Inflammatory macrophage treated with lipopolysaccharide for 1 hour (primary cell): ENCODE results near the gene GSC.
"Not testable (repeated sequence)": the region's sequence is repeated elsewhere in the genome, so short reads cannot be mapped to it uniquely, and the experiment has no call there.

Experiments
- DNase-seq, 2 donors: peaks; one replicate each; pipeline ENCODE4 v3.0.0-alpha.2; 2020 to 2022

GSC gene

DNA sequence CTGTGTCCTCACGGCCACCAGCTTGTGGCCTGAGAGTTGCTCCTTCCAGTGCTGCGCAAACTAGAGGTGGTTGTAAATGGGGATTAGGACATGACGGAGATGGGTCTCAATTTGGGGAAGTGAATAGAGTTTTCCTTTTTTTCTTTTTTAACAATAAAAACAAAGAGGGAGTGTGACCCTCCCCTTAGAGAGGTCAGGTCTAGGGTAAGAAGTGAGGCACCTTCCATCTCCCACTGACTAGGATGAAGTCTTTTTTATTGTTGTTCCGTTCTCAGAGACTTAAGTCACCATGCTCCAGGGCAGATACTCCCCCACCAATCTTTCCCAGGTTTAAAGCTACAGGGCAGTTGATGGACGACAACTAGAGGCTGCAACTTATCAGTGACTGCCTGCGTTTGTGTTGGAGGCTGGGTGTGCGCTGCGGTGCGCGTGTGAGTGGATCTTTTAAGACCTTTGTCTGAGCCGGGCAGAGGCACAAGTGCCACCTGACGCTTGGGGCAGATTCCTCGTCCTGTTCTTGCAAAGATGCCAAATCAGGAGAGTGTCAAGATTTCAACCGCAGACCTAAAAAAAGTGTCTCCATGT lies 2.1 kb upstream of the GSC start:
- no peak for DNase-seq

DNA sequence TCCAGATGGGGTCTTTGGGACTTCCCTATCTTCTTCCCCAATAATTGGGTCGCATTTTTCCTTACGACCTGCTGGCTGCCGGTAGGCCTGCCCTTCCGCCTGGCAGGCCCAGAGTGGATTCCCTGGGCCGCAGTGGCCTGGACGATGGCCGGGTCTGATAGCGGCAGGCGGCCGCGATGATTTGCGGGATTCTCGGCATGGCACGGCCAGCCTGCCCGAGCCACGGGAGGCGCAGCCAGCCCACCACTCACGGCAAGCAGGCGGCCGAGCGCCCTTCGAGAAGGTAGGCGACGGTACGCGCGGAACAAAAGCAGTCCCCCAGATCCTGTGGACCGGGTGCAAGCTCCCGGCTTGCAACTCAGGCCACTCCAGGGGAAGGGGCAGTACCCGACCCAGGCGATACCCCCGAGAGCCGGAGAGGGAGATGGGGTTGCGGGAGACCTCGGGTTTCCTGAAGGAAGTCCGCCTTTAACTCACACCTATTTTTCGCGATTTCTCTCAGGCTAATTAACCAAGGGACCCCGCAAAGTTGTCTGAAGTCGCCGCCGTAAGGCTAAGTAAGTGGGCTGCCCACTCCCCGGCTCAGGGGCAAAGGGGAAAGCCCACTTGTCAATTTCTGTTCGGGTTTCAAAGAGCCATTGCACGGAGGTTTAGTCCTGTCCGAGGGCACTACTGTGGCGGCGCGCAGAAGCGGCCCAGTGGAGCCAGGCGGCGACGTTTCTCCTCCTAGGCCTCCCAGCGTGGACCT lies 1.4 kb upstream of the GSC start:
- DNase-seq: no peak

DNA sequence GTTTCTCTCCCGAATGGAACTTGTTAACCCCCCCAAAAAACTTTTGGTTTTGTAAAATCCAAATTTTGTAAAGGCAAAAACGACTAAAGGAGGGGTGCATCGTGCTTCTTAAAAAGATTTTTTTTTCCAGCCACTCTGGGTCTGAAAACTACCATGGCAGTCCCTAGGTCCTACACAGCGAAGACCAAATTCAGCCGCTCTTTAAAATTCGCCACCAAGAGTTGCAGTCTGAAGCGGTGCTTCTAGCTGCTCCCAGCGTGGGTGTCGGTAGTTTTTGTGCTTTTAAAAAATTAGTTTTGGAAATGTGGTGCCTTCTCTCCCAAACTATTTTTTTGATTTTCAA lies 873 bp upstream of the GSC start:
- no peak for DNase-seq

DNA sequence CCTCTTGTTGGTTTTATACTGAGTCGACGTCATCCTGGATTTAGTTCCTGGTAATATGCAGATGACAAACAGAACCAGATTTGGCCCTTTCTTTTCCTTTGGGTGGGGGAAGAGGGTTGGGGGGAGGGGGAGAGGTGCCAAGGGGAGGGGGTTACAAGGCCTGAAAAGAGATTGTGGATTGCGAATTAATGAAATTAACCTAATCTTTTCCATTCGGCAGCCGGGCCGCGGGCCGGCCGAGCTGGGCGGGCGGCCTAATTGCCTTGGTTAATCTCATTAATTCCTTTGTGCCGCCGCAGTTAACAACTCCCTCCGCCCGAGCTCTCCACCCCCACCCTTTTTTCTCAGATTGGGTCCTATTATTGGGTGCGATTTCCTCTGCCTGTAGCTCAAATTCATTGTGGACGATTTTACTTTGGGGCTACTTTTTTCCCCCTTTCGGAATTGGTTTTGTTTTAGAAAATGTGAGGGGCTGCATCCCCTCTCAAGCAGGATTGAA lies 387 bp upstream of the GSC start:
- peak in 1 of 2 donors; percentile 15 for DNase-seq

DNA sequence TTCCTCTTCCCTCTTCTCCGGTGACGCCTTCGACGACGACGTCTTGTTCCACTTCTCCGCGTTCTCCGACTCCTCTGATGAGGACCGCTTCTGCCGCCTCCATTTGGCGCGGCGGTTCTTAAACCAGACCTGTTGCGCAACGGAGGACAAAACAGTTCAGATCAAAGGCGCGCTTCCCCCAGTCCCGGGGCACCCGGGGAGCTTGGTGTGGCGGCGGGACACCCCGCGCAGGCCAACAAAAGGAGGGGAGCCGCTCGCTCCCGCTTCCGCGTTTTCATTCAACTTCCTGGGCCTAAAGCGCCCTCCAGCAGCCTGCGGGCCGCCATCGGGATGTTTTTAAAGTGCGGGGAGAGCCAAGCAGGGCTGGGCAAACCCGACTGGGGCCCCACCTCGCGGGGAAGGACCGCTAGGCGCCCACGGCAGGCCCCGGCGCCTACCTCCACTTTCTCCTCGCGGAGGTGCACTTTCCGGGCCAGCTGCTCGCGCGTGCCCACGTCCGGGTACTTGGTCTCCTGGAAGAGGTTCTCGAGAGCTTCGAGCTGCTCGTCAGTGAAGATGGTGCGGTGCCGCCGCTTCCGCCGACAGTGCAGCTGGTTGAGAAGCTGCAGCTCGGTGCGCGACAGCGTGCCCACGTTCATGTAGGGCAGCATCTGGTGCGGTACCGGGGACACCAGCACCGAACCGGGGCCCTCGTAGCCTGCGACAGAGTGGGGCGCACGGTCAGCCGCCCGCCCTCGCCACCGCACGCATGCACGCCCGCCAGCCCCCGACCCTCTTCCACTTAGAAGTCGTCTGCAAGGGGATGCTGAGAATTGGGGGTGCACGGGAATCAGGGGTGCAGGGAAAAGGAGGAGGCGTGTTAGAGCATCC lies 1.2 kb downstream of the GSC start:
- peak in 1 of 2 donors; percentile 2 for DNase-seq

DNA sequence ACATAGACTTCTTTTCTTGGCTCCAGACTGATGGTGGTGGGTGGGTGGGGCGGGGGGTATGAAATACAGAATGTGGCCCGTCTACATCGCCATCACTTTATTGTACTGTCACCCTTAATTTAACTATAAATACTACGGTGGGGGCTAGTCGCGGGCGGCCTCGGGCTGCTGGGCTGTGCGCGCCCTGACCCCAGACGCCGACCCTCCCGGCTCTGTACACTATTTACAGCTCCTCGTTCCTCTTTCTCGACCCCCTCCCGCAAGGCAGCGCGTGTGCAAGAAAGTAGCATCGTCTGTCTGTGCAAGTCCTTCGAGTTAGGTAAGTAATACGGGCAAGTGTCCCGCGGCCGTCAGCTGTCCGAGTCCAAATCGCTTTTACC lies 1.8 kb downstream of the GSC start:
- DNase-seq: no peak

DNA sequence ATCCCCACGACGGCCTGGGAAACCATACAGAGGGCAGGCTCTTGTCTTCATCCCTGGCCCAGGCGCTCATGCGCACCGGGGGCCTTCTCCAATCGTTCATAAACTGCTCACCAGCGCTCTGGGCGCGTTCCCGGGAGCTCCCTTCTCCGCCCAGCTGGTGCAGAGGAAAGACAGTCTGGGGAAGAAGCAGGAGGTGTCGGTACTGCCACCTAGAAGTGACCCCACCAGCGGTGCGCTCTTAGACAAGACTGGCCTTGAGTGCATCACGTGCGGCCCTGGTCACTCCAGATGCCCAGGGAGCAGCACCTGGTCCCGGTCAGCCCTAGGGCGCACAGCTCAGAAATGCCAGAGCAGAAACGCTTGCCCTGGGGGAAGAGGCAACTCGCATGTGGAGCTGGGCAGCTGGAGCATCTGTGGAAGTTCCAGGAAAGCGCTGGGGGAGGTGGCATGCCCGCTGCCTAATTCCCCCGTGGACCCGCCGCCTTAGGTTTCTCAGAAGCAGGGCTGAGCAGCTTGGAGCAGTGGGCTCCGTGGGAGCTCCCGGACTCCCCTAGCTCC lies 2.5 kb downstream of the GSC start:
- DNase-seq: no peak

DNA sequence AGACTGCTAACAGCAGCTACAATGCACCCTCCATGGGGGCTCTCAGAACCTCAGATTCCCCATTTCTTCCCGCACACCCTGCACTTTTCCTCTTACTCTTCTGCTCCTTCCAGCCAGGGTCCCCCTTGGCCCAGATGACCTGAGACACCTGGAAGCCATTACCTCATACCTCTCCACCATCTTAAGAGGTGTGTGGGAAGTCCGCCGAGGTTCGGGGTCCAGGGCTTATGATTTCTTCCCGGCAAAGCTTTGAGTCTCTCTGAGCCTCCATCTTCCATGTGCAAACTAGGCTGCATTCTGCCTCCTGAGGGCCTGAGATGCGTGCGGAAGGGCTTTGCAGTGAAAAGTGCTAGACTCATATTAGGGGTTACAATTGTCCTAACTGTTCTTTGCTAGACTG lies 5.3 kb downstream of the GSC start:
- no peak for DNase-seq

DNA sequence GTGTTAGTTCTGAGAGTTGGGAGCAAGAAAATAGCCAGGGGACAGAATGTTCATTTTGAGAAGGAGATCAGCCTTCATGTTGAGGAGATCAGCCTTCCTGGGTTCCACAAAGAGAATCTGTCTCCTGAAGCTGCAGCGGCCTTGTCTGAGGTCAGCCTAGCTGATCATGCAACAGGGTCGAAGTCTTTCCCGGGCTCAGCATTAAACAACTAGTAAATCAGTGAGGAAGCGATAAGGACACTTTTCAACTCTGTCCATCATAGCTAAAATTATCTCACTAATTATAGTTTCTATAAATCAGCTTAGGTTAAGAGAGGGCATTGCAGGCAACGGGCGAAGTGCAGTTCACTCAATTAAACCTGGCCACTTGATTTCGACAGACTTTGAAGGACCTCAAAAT lies 7.5 kb downstream of the GSC start:
- DNase-seq: no peak

DNA sequence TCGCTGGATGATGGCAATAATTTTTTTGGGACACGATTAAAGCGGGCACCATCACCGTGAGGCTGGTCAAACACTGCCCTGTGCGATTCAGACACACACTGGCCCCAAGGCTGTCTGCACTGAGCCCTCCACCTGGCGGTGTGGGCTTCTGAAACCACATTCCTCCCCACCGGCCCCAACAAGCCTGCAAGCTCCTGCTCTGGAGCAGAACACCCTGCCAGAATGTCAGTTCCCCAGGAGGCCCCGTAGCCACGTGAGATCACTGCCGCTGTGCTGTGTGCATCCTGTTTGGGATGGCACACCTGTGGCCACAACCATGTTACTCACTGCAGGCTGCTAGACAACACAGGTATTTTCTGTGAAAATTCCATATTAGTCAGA lies 7.9 kb downstream of the GSC start:
- DNase-seq: no peak

DNA sequence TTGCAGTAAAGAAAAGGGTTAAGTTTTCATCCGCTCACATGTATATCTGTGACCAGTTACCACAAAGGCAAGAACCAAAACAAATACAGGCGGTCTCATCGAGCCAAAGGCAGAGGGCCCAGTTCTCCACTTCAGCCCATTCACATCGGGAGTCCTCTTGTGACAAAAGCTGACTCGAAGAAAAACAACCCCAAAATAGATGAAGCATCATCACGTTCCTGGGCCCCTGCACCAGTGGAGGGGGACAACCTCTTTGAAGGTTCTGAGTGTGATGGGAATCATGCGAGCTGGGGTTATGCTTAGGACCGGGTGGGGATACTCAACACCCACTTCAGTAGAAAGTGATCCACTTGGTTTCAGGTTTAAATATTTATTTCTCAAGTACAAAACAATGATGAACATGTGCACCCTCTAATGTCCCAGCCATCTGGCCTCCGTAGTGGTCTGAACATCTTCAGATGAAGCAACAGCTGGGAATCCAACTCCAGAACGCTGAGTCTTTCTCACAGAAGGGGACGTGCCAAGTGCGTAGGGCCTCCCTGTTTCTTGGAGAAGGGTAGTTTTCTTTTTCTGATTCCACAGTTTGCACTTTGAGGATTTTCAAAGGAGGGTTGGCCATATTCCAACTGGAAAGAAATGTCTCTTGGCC lies 8.4 kb downstream of the GSC start:
- no peak for DNase-seq

DNA sequence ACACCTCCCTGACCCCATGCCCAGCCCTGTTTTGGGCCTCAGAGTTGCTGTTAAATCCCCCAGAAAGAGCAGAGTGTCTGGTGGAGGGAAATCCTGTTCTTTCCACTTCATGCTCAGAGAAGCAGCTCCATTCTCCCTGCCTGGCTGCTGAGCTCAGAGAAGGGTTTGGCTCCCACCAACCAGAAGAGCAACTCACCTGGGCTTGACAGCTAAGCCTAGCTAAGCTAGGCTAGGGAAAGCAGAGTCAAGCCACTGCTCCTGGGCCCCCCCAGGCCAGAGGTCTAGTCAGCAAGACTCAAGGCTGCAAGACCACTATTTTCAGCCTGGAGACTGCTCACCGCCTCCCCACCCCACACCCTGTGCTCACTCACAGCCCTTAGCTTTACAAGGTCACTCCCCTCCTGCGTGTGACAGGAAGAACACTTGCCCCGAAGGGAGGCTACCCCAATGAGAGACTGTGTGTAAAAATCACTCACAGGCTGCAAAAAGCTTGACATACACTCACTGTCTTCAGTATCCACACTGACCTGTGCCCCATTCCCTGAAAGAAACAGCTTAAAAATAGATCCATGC lies 13.5 kb downstream of the GSC start:
- DNase-seq: no peak

DNA sequence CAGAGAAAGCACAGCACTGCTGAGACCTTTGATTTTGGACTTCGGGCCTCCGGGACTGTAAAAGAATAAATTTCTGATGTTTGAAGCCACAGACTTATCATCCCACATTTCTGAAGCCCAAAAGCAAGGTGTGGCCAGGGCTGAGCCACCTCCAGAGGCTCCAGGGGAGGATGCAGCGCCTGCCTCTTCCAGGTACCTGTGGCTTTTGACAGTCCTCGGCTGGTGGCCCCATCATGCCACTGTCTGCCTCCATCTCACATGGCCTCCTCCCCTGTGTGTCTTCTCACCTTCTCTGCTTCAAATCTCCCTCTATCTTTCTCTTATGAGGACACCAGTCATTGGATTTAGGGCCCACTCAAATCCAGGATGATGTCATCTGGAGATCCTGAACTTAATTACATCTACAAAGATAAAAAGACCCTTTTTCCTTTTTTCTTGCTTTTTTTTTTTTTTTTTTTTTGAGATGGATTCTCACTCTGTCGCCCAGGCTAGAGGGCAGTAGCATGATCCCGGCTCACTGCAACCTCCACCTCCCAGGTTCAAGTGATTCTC lies 15.4 kb downstream of the GSC start:
- no peak for DNase-seq

DNA sequence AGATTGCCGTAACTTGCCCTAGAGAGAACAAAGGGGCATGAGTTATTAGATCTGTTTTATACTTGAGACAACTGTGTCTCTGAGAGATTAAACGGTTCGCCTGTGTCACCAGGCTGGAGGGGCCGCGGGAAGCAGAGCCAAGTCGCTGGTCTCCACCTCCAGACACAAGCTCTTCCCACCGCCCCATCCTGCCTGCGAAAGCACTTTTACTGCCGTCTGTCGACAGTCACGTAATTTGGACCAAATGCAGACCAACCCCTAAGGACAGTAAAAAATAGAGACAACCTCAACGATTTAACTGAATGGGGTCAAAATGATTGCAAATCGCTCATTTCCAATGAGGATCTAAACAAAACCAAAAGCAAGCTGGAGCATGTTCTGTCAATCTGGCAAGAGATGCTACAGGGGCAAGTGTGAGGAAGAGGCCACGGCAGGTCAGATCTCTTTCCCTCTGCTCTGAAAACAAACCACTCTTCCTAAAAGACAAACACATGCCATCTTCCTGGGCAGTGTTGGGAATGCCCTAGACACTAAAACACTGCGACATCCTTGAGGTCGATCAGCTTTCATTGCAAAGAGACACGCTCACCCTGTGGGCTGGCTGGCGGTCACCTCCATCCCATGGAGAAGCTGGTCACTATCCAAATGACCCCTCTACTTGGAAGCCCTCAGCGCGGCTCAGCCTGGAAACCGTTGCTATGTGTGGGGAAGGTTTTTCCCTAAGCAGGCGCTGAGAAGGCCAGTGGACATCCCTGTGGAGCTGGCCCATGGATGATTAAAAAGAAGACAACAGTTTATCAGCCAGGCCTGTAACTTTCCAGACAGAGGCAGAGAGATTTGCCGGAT lies 17.1 kb downstream of the GSC start:
- DNase-seq: no peak

DNA sequence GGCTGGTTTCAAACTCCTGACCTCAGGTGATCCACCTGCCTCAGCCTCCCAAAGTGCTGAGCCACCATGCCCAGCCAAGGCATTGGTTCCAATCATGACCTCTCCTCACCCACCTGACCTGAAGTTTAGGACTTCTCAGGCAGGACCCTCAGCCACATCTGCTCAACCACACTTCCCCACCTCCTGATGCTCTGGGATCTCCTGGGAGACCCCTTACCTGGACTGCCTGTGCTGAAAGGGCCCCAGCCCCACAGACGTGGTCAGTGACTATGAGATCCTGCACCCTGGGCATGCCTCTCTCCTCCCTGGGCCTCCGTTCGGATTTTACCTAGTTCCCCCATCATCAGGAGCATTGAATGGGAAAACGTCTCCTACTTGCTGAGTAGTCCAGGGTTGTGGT lies 18.0 kb downstream of the GSC start:
- DNase-seq: no peak

DNA sequence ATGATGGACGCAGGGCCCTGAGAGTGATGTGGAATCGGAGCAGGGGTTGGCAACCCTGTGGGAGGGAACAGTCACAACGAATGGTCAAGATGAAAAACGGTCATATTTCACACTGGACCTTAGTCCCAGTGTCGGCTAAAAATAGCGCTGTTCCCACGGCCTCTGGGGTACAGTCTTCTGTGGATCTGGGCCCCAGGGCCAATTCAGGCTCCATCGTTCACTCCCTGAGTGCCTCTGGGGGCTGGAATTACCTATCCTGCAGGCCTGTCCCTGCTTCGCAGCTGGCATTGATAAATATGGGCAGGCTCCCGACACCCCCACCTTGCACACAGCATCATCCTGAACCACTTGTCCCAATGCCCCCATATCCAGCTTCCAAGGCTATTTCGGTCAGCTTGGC lies 18.6 kb downstream of the GSC start:
- no peak for DNase-seq

DNA sequence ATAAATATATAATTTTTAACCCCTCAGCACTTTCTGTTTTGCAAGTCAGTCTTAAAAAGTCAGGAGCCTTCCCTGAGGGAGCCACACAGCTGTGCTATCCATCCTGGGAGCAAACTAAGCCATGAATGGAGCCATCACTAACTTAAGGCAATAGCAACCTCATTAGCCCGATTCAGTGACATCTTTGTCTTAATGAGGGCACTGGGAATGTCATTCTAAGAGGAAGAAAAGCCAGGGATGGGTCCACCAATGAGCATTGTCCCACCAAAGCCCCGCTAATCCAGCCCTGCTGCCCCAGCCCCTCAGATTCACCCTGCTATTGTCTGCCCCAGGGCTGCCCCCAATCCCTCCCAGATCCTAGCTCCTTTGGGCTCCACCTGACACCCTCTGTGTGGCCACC lies 19.5 kb downstream of the GSC start:
- no peak for DNase-seq

DNA sequence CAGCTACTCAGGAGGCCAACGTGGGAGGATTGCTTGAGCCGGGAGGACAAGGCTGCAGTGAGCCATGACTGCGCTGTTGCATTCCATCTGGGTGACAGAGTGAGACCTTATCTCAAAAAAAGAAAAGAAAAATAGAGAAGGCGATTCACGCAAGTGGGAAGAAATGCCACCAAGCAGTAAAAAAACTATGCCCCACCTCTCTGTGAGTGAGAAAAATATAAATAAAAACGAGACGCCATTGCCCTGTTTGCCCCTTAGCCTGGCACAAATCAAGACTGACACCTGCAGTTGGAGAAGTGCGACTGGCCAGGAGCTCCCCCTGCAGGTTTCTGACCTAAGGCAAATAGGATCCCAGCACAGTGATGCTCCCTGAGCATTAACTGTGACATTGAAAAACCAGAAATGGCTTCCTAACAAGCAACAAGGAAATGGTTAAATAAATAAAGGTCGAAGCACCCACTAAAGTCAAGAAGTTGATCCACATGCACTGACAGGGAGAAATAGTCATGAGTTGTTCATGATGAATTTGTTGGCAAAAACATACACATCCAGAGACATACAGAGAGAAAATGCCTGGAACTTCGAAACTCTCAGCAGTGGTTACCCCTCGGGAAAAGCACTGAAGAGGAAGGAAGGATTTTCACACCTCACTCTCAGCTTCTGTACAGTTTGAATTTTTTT lies 21.1 kb downstream of the GSC start:
- no peak for DNase-seq

DNA sequence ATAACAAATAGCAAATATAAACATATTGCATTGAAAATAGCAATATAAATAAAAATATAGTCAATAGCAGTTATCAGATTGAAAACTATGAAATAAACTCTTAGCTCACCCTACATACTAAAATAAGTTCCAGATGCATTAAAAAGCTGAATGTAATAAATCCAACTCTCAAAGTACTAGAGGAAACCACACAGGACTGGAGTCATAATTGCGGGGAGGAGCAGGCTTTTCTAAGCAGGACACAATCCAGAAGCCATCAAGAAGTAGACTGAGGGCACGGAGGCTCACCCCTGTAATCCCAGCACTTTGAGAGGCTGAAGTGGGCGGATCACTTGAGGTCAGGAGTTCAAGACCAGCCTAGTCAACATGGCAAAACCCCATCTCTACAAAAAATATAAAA lies 22.2 kb downstream of the GSC start:
- no peak for DNase-seq

DNA sequence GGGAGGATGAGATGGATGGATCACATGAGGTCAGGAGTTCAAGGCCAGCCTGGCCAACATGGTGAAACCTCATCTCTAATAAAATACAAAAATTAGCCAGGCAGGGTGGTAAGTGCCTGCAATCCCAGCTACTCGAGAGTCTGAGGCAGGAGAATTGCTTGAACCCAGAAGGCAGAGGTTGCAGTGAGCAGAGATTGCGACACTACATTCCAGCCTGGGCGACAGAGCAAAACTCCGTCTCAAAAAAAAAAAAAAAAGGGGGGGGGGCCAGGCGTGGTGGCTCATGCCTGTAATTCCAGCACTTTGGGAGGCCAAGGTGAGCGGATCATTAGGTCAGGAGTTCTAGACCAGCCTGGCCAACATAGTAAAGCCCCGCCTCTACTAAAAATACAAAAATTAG lies 22.8 kb downstream of the GSC start:
- DNase-seq: not testable (repeated sequence)

DNA sequence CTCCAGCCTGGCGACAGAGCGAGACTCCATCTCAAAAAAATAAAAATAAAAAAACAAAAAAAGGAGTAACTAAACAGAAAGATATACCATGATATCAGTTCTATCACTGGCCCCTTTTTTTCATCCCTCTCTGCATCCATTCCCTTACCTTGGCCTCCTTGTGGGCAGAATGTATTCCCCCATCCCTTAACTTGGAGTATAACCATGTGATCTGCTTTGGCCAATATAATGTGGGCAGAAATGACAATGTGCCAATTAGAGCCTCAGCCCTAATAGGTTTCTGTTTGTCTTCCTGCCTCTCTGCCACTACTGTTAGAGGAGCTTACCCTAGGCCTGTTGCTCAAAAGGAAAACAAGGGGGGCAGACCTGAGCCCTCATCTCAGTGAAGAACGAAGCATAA lies 23.8 kb downstream of the GSC start:
- no peak for DNase-seq
